ENCODE results near the gene TNK2.
A peak's percentile ranks its signal among the peaks of the same experiment; 100 is the strongest.

The TNK2 gene

GRCh38 chr3:195897853-195898415, 10.4 kb downstream of the TNK2 start:
- no peak for DNase-seq

GRCh38 chr3:195897081-195897852, 11.1 kb downstream of the TNK2 start:
- no peak for DNase-seq

- DNase-seq, result no peak
Measured at GRCh38 chr3:195896361-195897080, 11.8 kb downstream of the TNK2 start.

- peak; percentile 51 for DNase-seq
Measured at GRCh38 chr3:195895861-195896360, 12.4 kb downstream of the TNK2 start.

GRCh38 chr3:195895078-195895860, 13.1 kb downstream of the TNK2 start:
- peak; percentile 45 for DNase-seq

- no peak for DNase-seq
Measured at GRCh38 chr3:195893916-195894465, 14.4 kb downstream of the TNK2 start.

- DNase-seq, result no peak
Measured at GRCh38 chr3:195893516-195893915, 14.8 kb downstream of the TNK2 start.

GRCh38 chr3:195893044-195893395, 15.3 kb downstream of the TNK2 start:
- no peak for DNase-seq

GRCh38 chr3:195892105-195893043, 16.0 kb downstream of the TNK2 start:
- DNase-seq, result no peak

- no peak for DNase-seq
Measured at GRCh38 chr3:195891431-195892104, 16.8 kb downstream of the TNK2 start.

- DNase-seq, result no peak
Measured at GRCh38 chr3:195889870-195890295, 18.5 kb downstream of the TNK2 start.

GRCh38 chr3:195888981-195889869, 19.1 kb downstream of the TNK2 start:
- DNase-seq, result no peak

GRCh38 chr3:195888311-195888761, 20.0 kb downstream of the TNK2 start:
- DNase-seq, result no peak

GRCh38 chr3:195887670-195888069, 20.7 kb downstream of the TNK2 start:
- no peak for DNase-seq

GRCh38 chr3:195886181-195887141, 21.9 kb downstream of the TNK2 start:
- no peak for DNase-seq

GRCh38 chr3:195885036-195885891, 23.1 kb downstream of the TNK2 start:
- no peak for DNase-seq

GRCh38 chr3:195884691-195885035, 23.7 kb downstream of the TNK2 start:
- DNase-seq, result no peak

GRCh38 chr3:195883801-195884200, 24.6 kb downstream of the TNK2 start:
- DNase-seq, result no peak

All from activated CD4-positive, alpha-beta T cell treated with anti-CD3 and anti-CD28 coated beads for 1 hour (primary cell).